Activated CD4-positive, alpha-beta T cell treated with anti-CD3 and anti-CD28 coated beads, Interleukin-2, amount 10 ng/mL, durations not matched to agents 24 days and 14 days (primary cell): Measurements from ENCODE around the gene CCDC152. TPM values are rescaled to one million over a fixed set of nuclear protein-coding genes. Genes with fewer than 3 reads are reported as not detected.

ENCODE experiments used
- DNase-seq: peaks from one replicate; pipeline ENCODE4 v3.0.0; 2022
- H3K27ac Mint-ChIP-seq: one replicate; pipeline ENCODE4 v1.8.0; 2022; ENCODE audit warnings: mild to moderate bottlenecking, mixed read lengths
- H3K27me3 Mint-ChIP-seq: one replicate; pipeline ENCODE4 v1.8.0; 2022; ENCODE audit warnings: mixed read lengths
- H3K36me3 Mint-ChIP-seq: one replicate; pipeline ENCODE4 v1.8.0; 2022; ENCODE audit warnings: low read depth, mild to moderate bottlenecking, mixed read lengths
- H3K4me1 Mint-ChIP-seq: one replicate; pipeline ENCODE4 v1.8.0; 2021; ENCODE audit warnings: mixed read lengths
- H3K4me3 Mint-ChIP-seq: one replicate; pipeline ENCODE4 v1.8.0; 2022; ENCODE audit warnings: mild to moderate bottlenecking, moderate library complexity, mixed read lengths
- H3K9me3 Mint-ChIP-seq: one replicate; pipeline ENCODE4 v1.8.0; 2021; ENCODE audit warnings: mixed read lengths
- intact Hi-C: fragments of 100-400 bp; cut with micrococcal nuclease; formaldehyde crosslinking; loops from one replicate; pipeline ENCODE4 v1.15.1; 2023
- total RNA-seq: library from RNA; stranded (reverse); gene quantifications from 2 replicates; pipeline ENCODE4 v1.2.3, GENCODE V29; 2022

Gene CCDC152
- total RNA-seq, 1 donor from 2014 or later = 6.9 TPM

GRCh38 chr5:42798284-42799240 lies 41.9 kb downstream of the CCDC152 start:
- no peak for DNase-seq
- H3K4me1 Mint-ChIP-seq = no peaks in the 10 kb centered on the region
- intact Hi-C loops = no loop called here
- no peaks in the 10 kb centered on the region for H3K27me3 Mint-ChIP-seq
- H3K27ac Mint-ChIP-seq = no peak overlapping the region
- peaks cover 2% of the 10 kb centered on the region for H3K36me3 Mint-ChIP-seq
- H3K9me3 Mint-ChIP-seq = peaks cover 3% of the 10 kb centered on the region
- H3K4me3 Mint-ChIP-seq = no peak overlapping the region

GRCh38 chr5:42799241-42799608 lies 42.6 kb downstream of the CCDC152 start:
- DNase-seq = no peak
- no peak overlapping the region for H3K4me3 Mint-ChIP-seq
- intact Hi-C loops = no loop called here
- peaks cover 3% of the 10 kb centered on the region for H3K9me3 Mint-ChIP-seq
- no peaks in the 10 kb centered on the region for H3K4me1 Mint-ChIP-seq
- no peak overlapping the region for H3K27ac Mint-ChIP-seq
- H3K27me3 Mint-ChIP-seq = no peaks in the 10 kb centered on the region
- H3K36me3 Mint-ChIP-seq = peaks cover 2% of the 10 kb centered on the region

- no peak for DNase-seq
- Mint-ChIP-seq H3K27me3 (no peaks in the 10 kb centered on the region), H3K4me3 (no peak overlapping the region), H3K36me3 (peaks cover 2% of the 10 kb centered on the region), H3K4me1 (no peaks in the 10 kb centered on the region), H3K9me3 (peaks cover 3% of the 10 kb centered on the region), H3K27ac (no peak overlapping the region)
- intact Hi-C loops = no loop called here
Measured at GRCh38 chr5:42799668-42800114, 43.1 kb downstream of the CCDC152 start.

- Mint-ChIP-seq H3K4me3 (no peak overlapping the region), H3K9me3 (peaks cover 3% of the 10 kb centered on the region), H3K27me3 (no peaks in the 10 kb centered on the region), H3K27ac (no peak overlapping the region), H3K4me1 (no peaks in the 10 kb centered on the region), H3K36me3 (peaks cover 2% of the 10 kb centered on the region)
- intact Hi-C loops = no loop called here
- DNase-seq = no peak
Measured at GRCh38 chr5:42800748-42801330, 44.2 kb downstream of the CCDC152 start.

GRCh38 chr5:42801516-42802166 lies 45.0 kb downstream of the CCDC152 start:
- no peak overlapping the region for H3K4me3 Mint-ChIP-seq
- intact Hi-C loops = no loop called here
- no peak overlapping the region for H3K27ac Mint-ChIP-seq
- H3K4me1 Mint-ChIP-seq = no peaks in the 10 kb centered on the region
- H3K27me3 Mint-ChIP-seq = no peaks in the 10 kb centered on the region
- H3K9me3 Mint-ChIP-seq = peaks cover 3% of the 10 kb centered on the region
- no peak for DNase-seq
- H3K36me3 Mint-ChIP-seq = peaks cover 2% of the 10 kb centered on the region

GRCh38 chr5:42804717-42805339 lies 48.2 kb downstream of the CCDC152 start:
- Mint-ChIP-seq H3K4me3 (no peak overlapping the region), H3K27ac (no peak overlapping the region), H3K4me1 (no peaks in the 10 kb centered on the region), H3K36me3 (no peaks in the 10 kb centered on the region), H3K9me3 (no peaks in the 10 kb centered on the region), H3K27me3 (no peaks in the 10 kb centered on the region)
- intact Hi-C loops = no loop called here
- DNase-seq = no peak

GRCh38 chr5:42806004-42806700 lies 49.5 kb downstream of the CCDC152 start:
- Mint-ChIP-seq H3K9me3 (no peaks in the 10 kb centered on the region), H3K36me3 (no peaks in the 10 kb centered on the region), H3K27ac (no peak overlapping the region), H3K4me3 (no peak overlapping the region), H3K4me1 (no peaks in the 10 kb centered on the region), H3K27me3 (no peaks in the 10 kb centered on the region)
- intact Hi-C loops = no loop called here
- no peak for DNase-seq

GRCh38 chr5:42806701-42807262 lies 50.2 kb downstream of the CCDC152 start:
- no peak for DNase-seq
- Mint-ChIP-seq H3K27ac (no peak overlapping the region), H3K36me3 (no peaks in the 10 kb centered on the region), H3K27me3 (no peaks in the 10 kb centered on the region), H3K4me3 (no peak overlapping the region), H3K4me1 (peaks cover 3% of the 10 kb centered on the region), H3K9me3 (no peaks in the 10 kb centered on the region)
- intact Hi-C loops = no loop called here

GRCh38 chr5:42807722-42808447 lies 51.3 kb downstream of the CCDC152 start:
- no peak for DNase-seq
- H3K27ac Mint-ChIP-seq = no peak overlapping the region
- H3K4me1 Mint-ChIP-seq = peaks cover 5% of the 10 kb centered on the region
- H3K27me3 Mint-ChIP-seq = no peaks in the 10 kb centered on the region
- H3K9me3 Mint-ChIP-seq = no peaks in the 10 kb centered on the region
- H3K4me3 Mint-ChIP-seq = no peak overlapping the region
- no peaks in the 10 kb centered on the region for H3K36me3 Mint-ChIP-seq
- intact Hi-C loops = no loop called here

GRCh38 chr5:42808888-42809611 lies 52.4 kb downstream of the CCDC152 start:
- Mint-ChIP-seq H3K4me3 (no peak overlapping the region), H3K9me3 (no peaks in the 10 kb centered on the region), H3K4me1 (peaks cover 5% of the 10 kb centered on the region), H3K27me3 (no peaks in the 10 kb centered on the region), H3K27ac (no peak overlapping the region), H3K36me3 (no peaks in the 10 kb centered on the region)
- DNase-seq = no peak
- intact Hi-C loops = no loop called here

- H3K27me3 Mint-ChIP-seq = no peaks in the 10 kb centered on the region
- H3K9me3 Mint-ChIP-seq = no peaks in the 10 kb centered on the region
- intact Hi-C loops = no loop called here
- no peaks in the 10 kb centered on the region for H3K36me3 Mint-ChIP-seq
- H3K4me1 Mint-ChIP-seq = peaks cover 5% of the 10 kb centered on the region
- no peak overlapping the region for H3K4me3 Mint-ChIP-seq
- H3K27ac Mint-ChIP-seq = no peak overlapping the region
- DNase-seq = no peak
Measured at GRCh38 chr5:42810834-42811590, 54.4 kb downstream of the CCDC152 start.
